IMR-90 (cell line): ENCODE data around the gene TMEM139. TPM values are rescaled to one million over a fixed set of nuclear protein-coding genes. Genes with fewer than 3 reads are reported as not detected.

ENCODE experiments used
- ATAC-seq: fragments of 200-7000 bp; cut with Tn5 transposase; 2 replicates; pipeline ENCODE4 v1.9.1; 2020; ENCODE audit warnings: low read depth, mild to moderate bottlenecking, moderate library complexity
- BruUV-seq: library from RNA; stranded (reverse); fragments of 400-500 nt; replicated peaks from 2 replicates; lab custom pipeline; 2021; lab: Mats Ljungman, UMichigan
- CTCF ChIA-PET: fragments of 300-600 bp; formaldehyde crosslinking; extraction: SDS; loops from one replicate; lab custom pipeline; 2021; ENCODE audit warnings: antibody characterized with exemption; lab: Yijun Ruan, JAX
- POLR2A ChIA-PET: fragments of 300-600 bp; sonication (Branson Sonifier 250); formaldehyde crosslinking; loops from one replicate; lab custom pipeline; 2022; ENCODE audit warnings: antibody characterized with exemption; ENCODE audit not compliant: unreplicated experiment; lab: Charles Lee
- DNase-seq: peaks from one replicate; pipeline ENCODE4 v3.0.0; 2013
- H2AFZ ChIP-seq: replicated peaks from 2 replicates; pipeline ENCODE3; 2013; ENCODE audit warnings: low read length, mild to moderate bottlenecking; ENCODE audit not compliant: poor library complexity
- H2AK5ac ChIP-seq: 2 replicates; pipeline ENCODE4 v1.6.1; 2013; ENCODE audit warnings: low read depth, low read length, inconsistent platforms
- H2AK9ac ChIP-seq: replicated peaks from 2 replicates; pipeline ENCODE3; 2013; ENCODE audit warnings: mild to moderate bottlenecking, low read depth, low read length, moderate library complexity; ENCODE audit not compliant: poor library complexity
- H2BK120ac ChIP-seq: 2 replicates; pipeline ENCODE4 v1.6.1; 2013; ENCODE audit warnings: low read depth, low read length, inconsistent platforms
- H2BK15ac ChIP-seq: 3 replicates; pipeline ENCODE4 v1.6.1; 2013; ENCODE audit warnings: low read depth, low read length, inconsistent platforms
- H2BK20ac ChIP-seq: 2 replicates; pipeline ENCODE4 v1.6.1; 2013; ENCODE audit warnings: low read depth, mild to moderate bottlenecking, inconsistent platforms, low read length, moderate library complexity
- H2BK5ac ChIP-seq: 2 replicates; pipeline ENCODE4 v1.6.1; 2013; ENCODE audit warnings: mild to moderate bottlenecking, low read depth, low read length, inconsistent platforms; ENCODE audit not compliant: poor library complexity, severe bottlenecking
- H3K14ac ChIP-seq: replicated peaks from 2 replicates; pipeline ENCODE4 v1.6.1; 2013; ENCODE audit warnings: low read depth, low read length, inconsistent platforms
- H3K18ac ChIP-seq: 2 replicates; pipeline ENCODE4 v1.6.1; 2013; ENCODE audit warnings: low read depth, low read length, control low read depth
- H3K23ac ChIP-seq: 2 replicates; pipeline ENCODE4 v1.6.1; 2013; ENCODE audit warnings: low read depth, low read length, inconsistent platforms
- H3K27ac ChIP-seq: 2 replicates; pipeline ENCODE4 v1.5.1; 2013; ENCODE audit warnings: mild to moderate bottlenecking, control low read depth, low read length; ENCODE audit not compliant: insufficient read depth
- H3K27me3 ChIP-seq: 2 replicates; pipeline ENCODE4 v1.6.1; 2013; ENCODE audit warnings: low read length; ENCODE audit not compliant: control insufficient read depth, insufficient read depth
- H3K36me3 ChIP-seq: 2 replicates; pipeline ENCODE4 v1.6.1; 2013; ENCODE audit warnings: low read length, mixed read lengths; ENCODE audit not compliant: control insufficient read depth, insufficient read depth
- H3K4ac ChIP-seq: 2 replicates; pipeline ENCODE4 v1.6.1; 2013; ENCODE audit warnings: low read depth, low read length, inconsistent platforms
- H3K4me1 ChIP-seq: 2 replicates; pipeline ENCODE4 v1.6.1; 2013; ENCODE audit warnings: low read length, mixed read lengths; ENCODE audit not compliant: control insufficient read depth, insufficient read depth
- H3K4me2 ChIP-seq: 2 replicates; pipeline ENCODE4 v1.6.1; 2013; ENCODE audit warnings: low read depth, mild to moderate bottlenecking, control low read depth, low read length, moderate library complexity
- H3K4me3 ChIP-seq: 2 replicates; pipeline ENCODE4 v1.5.1; 2013; ENCODE audit warnings: low read depth, mild to moderate bottlenecking, control low read depth, low read length, moderate library complexity; ENCODE audit not compliant: insufficient read depth
- H3K56ac ChIP-seq: 2 replicates; pipeline ENCODE4 v1.6.1; 2013; ENCODE audit warnings: low read length, inconsistent platforms; ENCODE audit not compliant: insufficient read depth; ENCODE audit errors: extremely low read depth
- H3K79me1 ChIP-seq, 2 experiments: 2 replicates each; pipeline ENCODE4 v1.6.1; 2013; ENCODE audit warnings: low read length in 2 of 2, inconsistent platforms in 1 of 2, low read depth in 1 of 2
- H3K9ac ChIP-seq: 2 replicates; pipeline ENCODE4 v1.6.1; 2013; ENCODE audit warnings: low read depth, low read length, control low read depth
- H3K9me1 ChIP-seq: 2 replicates; pipeline ENCODE4 v1.6.1; 2013; ENCODE audit warnings: low read length, inconsistent platforms; ENCODE audit not compliant: insufficient read depth
- H3K9me3 ChIP-seq: 2 replicates; pipeline ENCODE4 v1.6.1; 2013; ENCODE audit warnings: low read length; ENCODE audit not compliant: control insufficient read depth, insufficient read depth
- H4K20me1 ChIP-seq: 2 replicates; pipeline ENCODE4 v1.6.1; 2013; ENCODE audit warnings: low read length, inconsistent platforms; ENCODE audit not compliant: insufficient read depth
- H4K5ac ChIP-seq: 2 replicates; pipeline ENCODE4 v1.6.1; 2013; ENCODE audit warnings: mild to moderate bottlenecking, low read depth, low read length, control low read depth
- H4K8ac ChIP-seq, 2 experiments: 2 replicates each; pipeline ENCODE4 v1.6.1; 2013; ENCODE audit warnings: low read depth in 2 of 2, low read length in 2 of 2, control low read depth in 1 of 2, inconsistent platforms in 1 of 2
- H4K91ac ChIP-seq: 2 replicates; pipeline ENCODE4 v1.6.1; 2013; ENCODE audit warnings: low read depth, low read length, inconsistent platforms; ENCODE audit not compliant: insufficient read depth
- BHLHE40 ChIP-seq: fragments of 150-350 bp; IDR thresholded peaks from 2 replicates; pipeline ENCODE4 v1.6.1; 2016; ENCODE audit warnings: mild to moderate bottlenecking, low read depth, low read length
- CEBPB ChIP-seq: IDR thresholded peaks from 2 replicates; pipeline ENCODE4 v1.6.1; 2012; ENCODE audit warnings: low read depth, low read length, improper control_type of control experiment
- CHD1 ChIP-seq: IDR thresholded peaks from 2 replicates; pipeline ENCODE4 v1.6.1; 2012; ENCODE audit warnings: low read depth, low read length, improper control_type of control experiment
- FOS ChIP-seq: fragments of 150-350 bp; IDR thresholded peaks from 2 replicates; pipeline ENCODE4 v1.6.1; 2016; ENCODE audit warnings: low read depth, low read length
- MAFK ChIP-seq: IDR thresholded peaks from 2 replicates; pipeline ENCODE4 v1.6.1; 2012; ENCODE audit warnings: low read depth, low read length, improper control_type of control experiment
- MAZ ChIP-seq: IDR thresholded peaks from 2 replicates; pipeline ENCODE4 v1.6.1; 2012; ENCODE audit warnings: low read depth, mild to moderate bottlenecking, low read length, improper control_type of control experiment, moderate library complexity, borderline replicate concordance
- MXI1 ChIP-seq: IDR thresholded peaks from 2 replicates; pipeline ENCODE4 v1.6.1; 2012; ENCODE audit warnings: low read depth, mild to moderate bottlenecking, low read length, moderate library complexity, borderline replicate concordance
- NFE2L2 ChIP-seq: fragments of 150-350 bp; IDR thresholded peaks from 2 replicates; pipeline ENCODE4 v1.6.1; 2016; ENCODE audit warnings: low read depth, mild to moderate bottlenecking, low read length
- RCOR1 ChIP-seq: IDR thresholded peaks from 2 replicates; pipeline ENCODE4 v1.6.1; 2012; ENCODE audit warnings: mild to moderate bottlenecking, low read length, improper control_type of control experiment; ENCODE audit not compliant: insufficient replicate concordance
- SMC3 ChIP-seq: fragments of 150-350 bp; IDR thresholded peaks from 2 replicates; pipeline ENCODE4 v1.6.1; 2016; ENCODE audit warnings: low read depth, mild to moderate bottlenecking, antibody characterized with exemption, low read length, moderate library complexity
- whole genome bisulfite sequencing, 2 experiments: methylation state at CpG; one replicate each; pipeline versions ENCODE4 v1.1.5 to v1.1.7; 2013; ENCODE audit warnings: missing lambda C conversion rate in 2 of 2; ENCODE audit not compliant: insufficient read length in 1 of 2; ENCODE audit errors: extremely low coverage in 2 of 2; 5-methylcytosine and 5-hydroxymethylcytosine counted together
- dilution Hi-C: fragments of 300-500 bp; cut with HindIII; formaldehyde crosslinking; loops from one replicate; pipeline ENCODE4 v1.14.3; 2018; ENCODE audit warnings: low sequenced_read_pairs; ENCODE audit not compliant: unreplicated experiment
- in situ Hi-C: fragments of 300-500 bp; cut with MboI; formaldehyde crosslinking; loops from 3 replicates; pipeline ENCODE4 v1.14.3; 2019; ENCODE audit warnings: low sequenced_read_pairs, inconsistent platforms, mixed read lengths
- intact Hi-C: fragments of 100-400 bp; cut with micrococcal nuclease; formaldehyde crosslinking; loops from 2 replicates; pipeline ENCODE4 v1.10.0; 2022
- polyA plus RNA-seq, 3 experiments: library from polyadenylated mRNA; depleted of rRNA; stranded (reverse); fragments of >200 nt; gene quantifications; 2 replicates each; pipeline ENCODE4 v1.2.3, GENCODE V29; 2012; ENCODE audit warnings: low replicate concordance in 1 of 3
- total RNA-seq: library from RNA; depleted of rRNA; stranded (reverse); fragments of >200 nt; gene quantifications from 2 replicates; pipeline ENCODE4 v1.2.3, GENCODE V29; 2012
- TF ChIP-seq, protein P1 (sequence below): fragments of 150-350 bp; IDR thresholded peaks from 2 replicates; pipeline ENCODE4 v1.6.1; 2016; ENCODE audit warnings: low read depth, mild to moderate bottlenecking, low read length, moderate library complexity, borderline replicate concordance
- TF ChIP-seq, protein P2 (sequence below): fragments of 150-350 bp; IDR thresholded peaks from 2 replicates; pipeline ENCODE4 v1.6.1; 2017; ENCODE audit warnings: mild to moderate bottlenecking, antibody characterized with exemption, low read length, low read depth
- TF ChIP-seq, protein P3 (sequence below): conservative IDR thresholded peaks from 2 replicates; pipeline ENCODE4 v1.5.1; 2012; ENCODE audit warnings: mild to moderate bottlenecking, low read depth, low read length, improper control_type of control experiment

The TMEM139 gene
- total and polyA plus RNA-seq, 2 of the 4 experiments (the other 2 are of a cell fraction) = 0.07 TPM; not detected in 1

DNA sequence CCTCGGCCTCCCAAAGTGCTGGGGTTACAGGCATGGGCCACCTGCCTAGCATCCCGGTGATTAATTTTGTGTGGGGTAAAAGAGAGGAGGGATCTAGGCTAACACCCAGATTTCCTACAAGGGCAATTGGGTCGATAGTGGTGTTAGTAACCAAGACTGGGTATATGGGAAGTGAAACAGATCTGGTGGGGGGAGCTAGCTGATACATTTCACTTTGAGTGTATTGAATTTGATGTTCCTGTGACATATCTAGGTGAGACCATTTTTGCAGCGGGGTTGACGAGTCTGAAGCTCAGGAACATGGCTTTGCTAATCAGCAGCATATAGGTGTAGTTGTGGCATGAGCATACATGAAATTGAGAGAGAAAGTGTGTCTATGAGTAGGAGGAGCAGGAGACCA is 43.1 kb downstream of the TMEM139 start:
- no peak overlapping the region for H2BK20ac ChIP-seq
- intact Hi-C loops = no loop called here
- H3K4me1 ChIP-seq = peaks cover 9% of the 10 kb centered on the region
- H3K27ac ChIP-seq = no peak overlapping the region
- H3K9me1 ChIP-seq = no peaks in the 10 kb centered on the region
- H2BK5ac ChIP-seq = no peak overlapping the region
- H3K4me2 ChIP-seq = no peak overlapping the region
- H2BK15ac ChIP-seq = no peak overlapping the region
- no peak overlapping the region for H3K23ac ChIP-seq
- H3K4ac ChIP-seq = no peak overlapping the region
- H4K8ac ChIP-seq = no peak overlapping the region
- H3K27me3 ChIP-seq = no peaks in the 10 kb centered on the region
- ChIA-PET CTCF (no interaction called here), POLR2A (no interaction called here)
- H2AK5ac ChIP-seq = no peak overlapping the region
- H2AFZ ChIP-seq = no peak overlapping the region
- in situ Hi-C loops = no loop called here
- no peak overlapping the region for H2BK120ac ChIP-seq
- DNase-seq (no peak), ATAC-seq (no peak)
- H4K20me1 ChIP-seq = no peaks in the 10 kb centered on the region
- H3K14ac ChIP-seq = no peak overlapping the region
- H3K79me1 ChIP-seq = no peaks in the 10 kb centered on the region
- WGBS, 2 experiments = 79% methylated on average over 2 of the region's 5 CpGs; no CpG with 5 or more reads in 1 of the 2 experiments
- BruUV-seq = no TSS peak
- TF ChIP-seq MXI1 = no peak
- no peak for TF ChIP-seq MAZ
- TF ChIP-seq, protein P1, sequence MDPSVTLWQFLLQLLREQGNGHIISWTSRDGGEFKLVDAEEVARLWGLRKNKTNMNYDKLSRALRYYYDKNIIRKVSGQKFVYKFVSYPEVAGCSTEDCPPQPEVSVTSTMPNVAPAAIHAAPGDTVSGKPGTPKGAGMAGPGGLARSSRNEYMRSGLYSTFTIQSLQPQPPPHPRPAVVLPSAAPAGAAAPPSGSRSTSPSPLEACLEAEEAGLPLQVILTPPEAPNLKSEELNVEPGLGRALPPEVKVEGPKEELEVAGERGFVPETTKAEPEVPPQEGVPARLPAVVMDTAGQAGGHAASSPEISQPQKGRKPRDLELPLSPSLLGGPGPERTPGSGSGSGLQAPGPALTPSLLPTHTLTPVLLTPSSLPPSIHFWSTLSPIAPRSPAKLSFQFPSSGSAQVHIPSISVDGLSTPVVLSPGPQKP = no peak
- no peak for TF ChIP-seq NFE2L2
- TF ChIP-seq, protein P2, sequence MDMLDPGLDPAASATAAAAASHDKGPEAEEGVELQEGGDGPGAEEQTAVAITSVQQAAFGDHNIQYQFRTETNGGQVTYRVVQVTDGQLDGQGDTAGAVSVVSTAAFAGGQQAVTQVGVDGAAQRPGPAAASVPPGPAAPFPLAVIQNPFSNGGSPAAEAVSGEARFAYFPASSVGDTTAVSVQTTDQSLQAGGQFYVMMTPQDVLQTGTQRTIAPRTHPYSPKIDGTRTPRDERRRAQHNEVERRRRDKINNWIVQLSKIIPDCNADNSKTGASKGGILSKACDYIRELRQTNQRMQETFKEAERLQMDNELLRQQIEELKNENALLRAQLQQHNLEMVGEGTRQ = no peak
- TF ChIP-seq MAFK = no peak
- no peak for TF ChIP-seq CEBPB
- TF ChIP-seq CHD1 = no peak
- TF ChIP-seq FOS = no peak
- TF ChIP-seq, protein P3, sequence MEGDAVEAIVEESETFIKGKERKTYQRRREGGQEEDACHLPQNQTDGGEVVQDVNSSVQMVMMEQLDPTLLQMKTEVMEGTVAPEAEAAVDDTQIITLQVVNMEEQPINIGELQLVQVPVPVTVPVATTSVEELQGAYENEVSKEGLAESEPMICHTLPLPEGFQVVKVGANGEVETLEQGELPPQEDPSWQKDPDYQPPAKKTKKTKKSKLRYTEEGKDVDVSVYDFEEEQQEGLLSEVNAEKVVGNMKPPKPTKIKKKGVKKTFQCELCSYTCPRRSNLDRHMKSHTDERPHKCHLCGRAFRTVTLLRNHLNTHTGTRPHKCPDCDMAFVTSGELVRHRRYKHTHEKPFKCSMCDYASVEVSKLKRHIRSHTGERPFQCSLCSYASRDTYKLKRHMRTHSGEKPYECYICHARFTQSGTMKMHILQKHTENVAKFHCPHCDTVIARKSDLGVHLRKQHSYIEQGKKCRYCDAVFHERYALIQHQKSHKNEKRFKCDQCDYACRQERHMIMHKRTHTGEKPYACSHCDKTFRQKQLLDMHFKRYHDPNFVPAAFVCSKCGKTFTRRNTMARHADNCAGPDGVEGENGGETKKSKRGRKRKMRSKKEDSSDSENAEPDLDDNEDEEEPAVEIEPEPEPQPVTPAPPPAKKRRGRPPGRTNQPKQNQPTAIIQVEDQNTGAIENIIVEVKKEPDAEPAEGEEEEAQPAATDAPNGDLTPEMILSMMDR = no peak
- no peak for TF ChIP-seq RCOR1
- no peak for TF ChIP-seq SMC3
- TF ChIP-seq BHLHE40 = no peak
- no peak overlapping the region for H3K4me3 ChIP-seq
- H2AK9ac ChIP-seq = no peak overlapping the region
- H3K18ac ChIP-seq = no peak overlapping the region
- no peaks in the 10 kb centered on the region for H3K9me3 ChIP-seq
- no peak overlapping the region for H3K56ac ChIP-seq
- H3K36me3 ChIP-seq = no peaks in the 10 kb centered on the region
- H3K9ac ChIP-seq = no peak overlapping the region
- no peak overlapping the region for H4K91ac ChIP-seq
- H4K5ac ChIP-seq = no peak overlapping the region
- dilution Hi-C loops = no loop called here
